Mesodermal cell (in vitro differentiated cells): ENCODE data around the gene GPHN.
"Not testable (repeated sequence)": the region's sequence is repeated elsewhere in the genome, so short reads cannot be mapped to it uniquely, and the experiment has no call there.

Experiments used
- H3K27ac ChIP-seq: 2 replicates; pipeline ENCODE4 v1.7.0; 2013; ENCODE audit warnings: mild to moderate bottlenecking, low read depth, low read length, moderate library complexity; ENCODE audit not compliant: severe bottlenecking
- H3K36me3 ChIP-seq: 2 replicates; pipeline ENCODE4 v1.7.1; 2013; ENCODE audit warnings: mild to moderate bottlenecking, low read length, moderate library complexity; ENCODE audit not compliant: control insufficient read depth, insufficient read depth
- H3K4me1 ChIP-seq: one replicate; pipeline ENCODE4 v1.7.1; 2013; ENCODE audit warnings: mild to moderate bottlenecking, low read length; ENCODE audit not compliant: insufficient read depth, control insufficient read depth, poor library complexity, severe bottlenecking
- H3K4me3 ChIP-seq: 2 replicates; pipeline ENCODE4 v1.7.0; 2013; ENCODE audit warnings: low read length, control low read depth, mild to moderate bottlenecking; ENCODE audit not compliant: insufficient read depth, poor library complexity, severe bottlenecking; ENCODE audit errors: extremely low read depth
- H3K9me3 ChIP-seq: 2 replicates; pipeline ENCODE4 v1.7.1; 2013; ENCODE audit warnings: mild to moderate bottlenecking, low read length, moderate library complexity; ENCODE audit not compliant: control insufficient read depth
- WGBS, 2 experiments: methylation state at CpG; one replicate each; pipeline ENCODE4 v1.1.5; 2013; ENCODE audit warnings: missing lambda C conversion rate in 2 of 2; ENCODE audit not compliant: insufficient coverage in 2 of 2; 5-methylcytosine and 5-hydroxymethylcytosine counted together

Gene GPHN

GRCh38 chr14:67019796-67020195, 511.8 kb downstream of the GPHN start:
- no CpG with 5 or more reads among the region's 3 CpGs for WGBS, 2 experiments

GRCh38 chr14:67031920-67032774, 524.2 kb downstream of the GPHN start:
- H3K9me3 ChIP-seq = no peaks in the 10 kb centered on the region
- no peak overlapping the region for H3K4me3 ChIP-seq
- no peaks in the 10 kb centered on the region for H3K4me1 ChIP-seq
- H3K36me3 ChIP-seq = no peaks in the 10 kb centered on the region
- H3K27ac ChIP-seq = no peak overlapping the region
- 87 to 100% methylated on average over 1 to 3 of the region's 3 CpGs for WGBS, 2 experiments

More at GRCh38 chr14:67019796-67020195, 511.8 kb downstream of the GPHN start:
- H3K27ac ChIP-seq = no peak overlapping the region
- peaks cover 6% of the 10 kb centered on the region for H3K9me3 ChIP-seq
- no peak overlapping the region for H3K4me3 ChIP-seq
- no peaks in the 10 kb centered on the region for H3K36me3 ChIP-seq
- no peaks in the 10 kb centered on the region for H3K4me1 ChIP-seq

- H3K9me3 ChIP-seq = no peaks in the 10 kb centered on the region
- H3K4me1 ChIP-seq = no peaks in the 10 kb centered on the region
- H3K27ac ChIP-seq = no peak overlapping the region
- no peak overlapping the region for H3K4me3 ChIP-seq
- no peaks in the 10 kb centered on the region for H3K36me3 ChIP-seq
Observed at GRCh38 chr14:67045440-67045839, 537.5 kb downstream of the GPHN start.

DNA sequence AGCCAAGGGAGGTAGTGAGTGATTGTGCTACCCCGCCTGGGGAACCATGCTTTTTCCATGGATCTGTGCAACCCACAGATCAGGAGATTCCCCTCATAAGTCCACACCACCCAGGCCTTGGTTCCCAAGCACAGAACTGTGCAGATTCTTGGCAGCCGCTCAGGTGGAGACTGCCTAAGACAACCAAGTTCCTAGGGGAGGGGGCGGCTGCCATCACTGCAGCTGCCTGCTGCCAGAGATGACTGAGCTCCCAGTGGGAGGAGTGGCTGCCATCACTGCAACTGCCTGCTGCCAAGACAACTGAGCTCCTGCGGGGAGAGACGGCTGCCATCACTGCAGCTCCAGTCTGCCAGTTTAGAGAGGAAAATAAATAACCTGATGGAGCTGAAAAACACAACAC, 542.9 kb downstream of the GPHN start:
- 90% methylated on average over 3 of the region's 5 CpGs for WGBS, 2 experiments

GRCh38 chr14:67056684-67057083, 548.7 kb downstream of the GPHN start:
- H3K4me1 ChIP-seq = no peaks in the 10 kb centered on the region
- no peaks in the 10 kb centered on the region for H3K36me3 ChIP-seq
- H3K9me3 ChIP-seq = peaks cover 6% of the 10 kb centered on the region
- H3K27ac ChIP-seq = no peak overlapping the region
- 94 to 99% methylated on average over 14 to 19 of the region's 21 CpGs for WGBS, 2 experiments
- no peak overlapping the region for H3K4me3 ChIP-seq

More for the DNA sequence above, 542.9 kb downstream of the GPHN start:
- no peaks in the 10 kb centered on the region for H3K4me1 ChIP-seq
- peaks cover 6% of the 10 kb centered on the region for H3K9me3 ChIP-seq
- H3K27ac ChIP-seq = no peak overlapping the region
- H3K4me3 ChIP-seq = no peak overlapping the region
- no peaks in the 10 kb centered on the region for H3K36me3 ChIP-seq

DNA sequence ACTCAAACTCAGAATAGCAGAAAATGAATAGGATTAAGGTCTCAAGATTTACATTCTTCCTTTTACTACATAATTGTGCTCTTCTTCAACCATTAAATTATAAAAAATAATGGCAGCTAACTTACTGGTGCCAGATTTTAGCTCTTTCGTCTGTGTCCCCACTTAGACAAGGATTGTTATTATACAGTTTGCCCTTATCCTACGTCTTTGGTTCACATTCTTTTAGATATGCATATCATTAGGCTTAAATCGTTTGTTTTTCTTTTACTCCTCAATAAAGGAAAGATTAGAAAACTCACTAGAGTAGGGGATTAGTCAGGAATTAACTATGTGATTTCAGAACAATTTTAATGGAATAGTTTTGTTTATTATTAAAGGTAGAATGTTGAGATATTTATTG, 551.6 kb downstream of the GPHN start:
- no CpG with 5 or more reads among the region's 3 CpGs for WGBS, 2 experiments
- H3K4me1 ChIP-seq = no peaks in the 10 kb centered on the region
- H3K36me3 ChIP-seq = no peaks in the 10 kb centered on the region
- no peak overlapping the region for H3K4me3 ChIP-seq
- no peaks in the 10 kb centered on the region for H3K9me3 ChIP-seq
- H3K27ac ChIP-seq = no peak overlapping the region

GRCh38 chr14:67060546-67060945, 552.6 kb downstream of the GPHN start:
- no peaks in the 10 kb centered on the region for H3K36me3 ChIP-seq
- H3K4me3 ChIP-seq = no peak overlapping the region
- H3K27ac ChIP-seq = no peak overlapping the region
- no peaks in the 10 kb centered on the region for H3K4me1 ChIP-seq
- H3K9me3 ChIP-seq = no peaks in the 10 kb centered on the region

DNA sequence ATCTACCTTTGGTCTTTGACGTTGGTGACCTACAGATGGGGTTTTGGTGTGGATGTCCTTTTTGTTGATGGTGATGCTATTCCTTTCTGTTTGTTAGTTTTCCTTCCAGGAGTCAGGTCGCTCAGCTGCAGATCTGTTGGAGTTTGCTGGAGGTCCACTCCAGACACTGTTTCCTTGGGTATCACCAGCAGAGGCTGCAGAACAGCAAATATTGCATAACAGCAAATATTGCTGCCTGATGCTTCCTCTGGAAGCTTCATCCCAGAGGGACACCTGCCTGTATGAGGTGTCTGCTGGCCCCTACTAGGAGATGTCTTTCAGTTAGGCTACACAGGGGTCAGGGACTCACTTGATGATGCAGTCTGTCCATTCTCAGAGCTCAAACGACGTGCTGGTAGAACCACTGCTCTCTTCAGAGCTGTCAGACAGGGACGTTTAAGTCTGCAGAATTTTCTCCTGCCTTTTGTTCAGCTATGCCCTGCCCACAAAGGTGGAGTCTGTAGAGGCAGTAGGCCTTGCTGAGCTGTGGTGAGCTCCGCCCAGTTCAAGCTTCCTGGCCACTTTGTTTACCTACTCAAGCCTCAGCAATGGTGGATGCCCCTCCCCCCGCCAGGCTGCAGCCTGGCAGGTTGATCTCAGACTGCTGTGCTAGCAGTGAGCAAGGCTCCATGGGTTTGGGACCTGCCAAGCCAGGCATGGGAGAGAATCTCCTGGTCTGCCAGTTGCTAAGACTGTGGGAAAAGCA, 559.3 kb downstream of the GPHN start:
- H3K27ac ChIP-seq, H3K36me3 ChIP-seq, H3K9me3 ChIP-seq, H3K4me1 ChIP-seq, H3K4me3 ChIP-seq: not testable (repeated sequence)
- 82 to 86% methylated on average over 4 to 6 of the region's 7 CpGs for WGBS, 2 experiments

DNA sequence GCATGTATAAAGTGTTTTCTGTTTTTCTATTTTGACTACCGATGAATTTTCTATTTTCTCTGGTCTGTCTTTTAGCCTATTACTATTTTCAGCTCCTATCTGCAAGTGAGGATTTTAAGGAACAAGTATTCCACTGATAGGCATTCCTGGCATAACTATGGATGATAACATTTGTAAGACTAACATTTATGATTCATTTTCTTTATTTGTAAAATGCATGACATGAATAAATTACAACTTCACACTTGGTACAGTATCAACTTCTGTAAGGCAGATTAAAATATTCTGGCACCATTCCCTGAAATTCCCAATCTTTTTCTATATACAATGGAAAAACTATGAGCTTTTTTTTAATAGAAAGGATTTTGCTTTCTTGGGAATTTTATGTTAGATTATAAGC, 560.3 kb downstream of the GPHN start:
- Histone ChIP-seq H3K4me1 (no peaks in the 10 kb centered on the region), H3K36me3 (no peaks in the 10 kb centered on the region), H3K27ac (no peak overlapping the region), H3K9me3 (no peaks in the 10 kb centered on the region), H3K4me3 (no peak overlapping the region)
- WGBS, 2 experiments = no CpG with 5 or more reads among the region's 1 CpG

DNA sequence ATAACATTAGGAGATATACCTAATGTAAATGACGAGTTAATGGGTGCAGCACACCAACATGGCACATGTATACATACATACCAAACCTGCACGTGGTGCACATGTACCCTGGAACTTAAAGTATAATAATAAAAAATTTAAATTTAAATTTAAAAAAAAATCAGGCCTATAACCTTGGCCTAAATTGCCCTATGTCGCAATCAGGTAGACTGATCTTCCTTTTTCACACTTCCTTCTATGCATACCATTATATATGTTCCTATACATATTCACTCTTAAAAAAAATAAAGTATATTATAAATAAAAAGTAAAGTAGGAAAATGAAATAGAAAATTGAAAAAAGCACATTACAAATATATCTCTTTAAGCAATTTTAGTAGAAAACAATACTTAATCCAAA, 563.6 kb downstream of the GPHN start:
- no CpG with 5 or more reads among the region's 3 CpGs for WGBS, 2 experiments
- no peaks in the 10 kb centered on the region for H3K36me3 ChIP-seq
- no peaks in the 10 kb centered on the region for H3K4me1 ChIP-seq
- no peak overlapping the region for H3K27ac ChIP-seq
- H3K9me3 ChIP-seq = no peaks in the 10 kb centered on the region
- no peak overlapping the region for H3K4me3 ChIP-seq

DNA sequence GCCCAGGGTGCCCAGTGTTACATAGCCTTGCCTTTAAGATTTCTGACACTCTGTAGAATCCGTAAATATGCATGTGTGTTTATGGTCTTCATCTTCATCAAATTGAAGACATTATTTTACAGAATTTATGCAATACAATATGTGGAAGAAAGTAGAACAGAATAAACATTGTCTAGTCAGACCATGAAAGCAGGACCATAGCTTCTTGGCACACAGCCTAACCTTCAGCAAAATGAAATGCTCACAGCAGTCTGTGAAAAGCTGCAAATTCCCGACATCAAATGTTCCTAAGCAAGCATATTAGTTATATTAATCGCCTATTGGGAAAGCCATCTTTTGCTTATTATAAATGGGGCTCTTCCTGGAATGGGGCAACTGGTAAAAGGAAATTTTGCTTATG, 570.0 kb downstream of the GPHN start:
- Histone ChIP-seq H3K36me3 (no peaks in the 10 kb centered on the region), H3K9me3 (peaks cover 8% of the 10 kb centered on the region), H3K4me3 (no peak overlapping the region), H3K4me1 (no peaks in the 10 kb centered on the region), H3K27ac (no peak overlapping the region)
- 60% methylated on average over 1 of the region's 3 CpGs; no CpG with 5 or more reads in 1 of the 2 experiments for WGBS, 2 experiments
